Smooth muscle cell of bladder (primary cell): ENCODE measurements around the gene GPR87. TPM values are rescaled to one million over a fixed set of nuclear protein-coding genes. Genes with fewer than 3 reads are reported as not detected.

Source experiments
- total RNA-seq: library from RNA; depleted of rRNA; stranded (reverse); fragments of >200 nt; gene quantifications from 2 replicates; pipeline ENCODE4 v1.2.3, GENCODE V29; 2014

Gene GPR87
- total RNA-seq: under 0.01 TPM in 1 of 2 replicates, not detected in the other

GRCh38 chr3:151316267-151316991 lies at the start of gene GPR87:
Gene GPR87 (minus strand): TSS chr3:151316820. CDS start chr3:151300100, 16,720 bp downstream.

DNA sequence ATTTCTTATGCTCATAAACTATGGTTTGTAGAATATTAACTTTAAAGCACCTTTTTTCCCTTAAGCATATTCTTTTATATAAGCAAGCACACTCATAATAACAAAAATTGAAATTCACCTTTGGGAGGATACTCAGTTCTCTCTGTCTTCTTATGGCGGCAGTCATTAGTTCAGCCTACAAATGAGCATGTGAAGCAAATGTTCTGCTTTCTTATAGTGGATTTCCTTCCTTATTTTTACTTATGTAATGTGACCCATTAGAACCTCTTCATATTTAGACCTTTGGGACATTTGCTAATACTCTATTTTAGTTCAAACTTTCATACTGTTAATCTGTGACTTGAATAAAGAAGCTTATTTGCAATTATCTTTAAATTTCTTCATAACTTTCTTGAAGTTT lies 12.7 kb upstream of the GPR87 start, which contains the start of gene P2RY13:
Gene P2RY13 (minus strand): TSS at position 187 of the 400 bp plus-strand sequence. CDS start 21 bp downstream, at position 166.

GRCh38 chr3:151278230-151278629 lies 38.4 kb downstream of the GPR87 start, which contains the start of gene P2RY14:
Gene P2RY14 (minus strand): TSS chr3:151278542. CDS start chr3:151214316, 64,226 bp downstream.

Other genes with a start within 250 kb of the GPR87 start
- gene MED12L, start 231.2 kb downstream of the GPR87 start, total RNA-seq: 0.14 and 0.28 TPM in 2 replicates
- not detected in 2 replicates for gene GPR171, start 113.6 kb downstream of the GPR87 start, total RNA-seq
- gene P2RY14, start 38.3 kb downstream of the GPR87 start, total RNA-seq: 0.43 TPM in 1 of 2 replicates, not detected in the other
- not detected in 2 replicates for gene P2RY13, start 12.7 kb upstream of the GPR87 start, total RNA-seq
- 0.28 and 0.46 TPM in 2 replicates for gene P2RY12, start 67.9 kb upstream of the GPR87 start, total RNA-seq
- 0.71 and 6.1 TPM in 2 replicates for gene IGSF10, start 144.2 kb upstream of the GPR87 start, total RNA-seq